ENCODE measurements around the gene TEX11.

GRCh38 chrX:70636218-70636617, 272.3 kb downstream of the TEX11 start:
- TF ChIP-seq CTCF (conservative IDR thresholded peaks at IDR 0.05) = no peak
- no peak for TF ChIP-seq EZH2 (IDR thresholded peaks at IDR 0.05; ENCODE audit: low read depth)
